ENCODE measurements around the gene ANKRD13C. TPM values are rescaled to one million over a fixed set of nuclear protein-coding genes. Genes with fewer than 3 reads are reported as not detected.

Gene ANKRD13C
- total and polyA plus RNA-seq, 2 of the 4 experiments (the other 2 are of a cell fraction): 8.3 to 10.9 TPM

DNA sequence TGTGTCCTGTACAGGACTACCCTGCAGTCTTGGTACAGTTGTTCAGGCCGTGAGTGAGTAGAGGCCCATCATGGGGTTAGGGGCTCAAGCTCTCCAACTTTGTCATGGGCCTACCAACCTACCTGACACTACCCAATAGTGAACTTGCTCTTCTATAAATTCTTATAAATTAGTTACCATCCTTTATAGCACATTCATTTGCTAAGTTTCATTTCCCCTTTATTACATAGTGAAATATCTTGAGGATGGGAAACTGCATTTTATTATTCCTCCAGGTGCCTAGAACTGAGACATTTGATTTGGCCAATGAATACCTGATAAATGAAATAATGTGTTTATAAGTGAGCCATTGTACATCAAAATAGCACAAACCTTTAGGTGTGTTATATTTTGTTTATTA is 47.5 kb upstream of the ANKRD13C start:
- H2BK120ac ChIP-seq (ENCODE audit: low read depth, low read length): no peak overlapping the region
- WGBS, 2 experiments (ENCODE audit: extremely low coverage in 2 of 2, insufficient read length in 1 of 2): no CpG with 5 or more reads among the region's 1 CpG

More for the DNA sequence above, 47.5 kb upstream of the ANKRD13C start:
- POLR2A ChIA-PET (ENCODE audit: unreplicated experiment): no interaction called here
- Histone ChIP-seq H4K5ac (ENCODE audit: low read depth, low read length) (no peak overlapping the region), H3K27ac (ENCODE audit: insufficient read depth, low read length) (no peak overlapping the region), H4K8ac (ENCODE audit: low read depth in 2 of 2, low read length in 2 of 2) (no peak overlapping the region), H3K56ac (ENCODE audit: extremely low read depth, insufficient read depth, low read length) (no peak overlapping the region), H3K9me1 (ENCODE audit: insufficient read depth, low read length) (no peaks in the 10 kb centered on the region), H4K91ac (ENCODE audit: insufficient read depth, low read depth, low read length) (no peak overlapping the region), H3K9me3 (ENCODE audit: control insufficient read depth, insufficient read depth, low read length) (no peaks in the 10 kb centered on the region), H2BK15ac (ENCODE audit: low read depth, low read length) (no peak overlapping the region), H2BK5ac (ENCODE audit: low read depth, low read length, poor library complexity, severe bottlenecking) (no peak overlapping the region), H3K79me1 (ENCODE audit: low read depth in 1 of 2, low read length in 2 of 2) (no peaks in the 10 kb centered on the region), H3K4ac (ENCODE audit: low read depth, low read length) (no peak overlapping the region), H4K20me1 (ENCODE audit: insufficient read depth, low read length) (no peaks in the 10 kb centered on the region), H3K23ac (ENCODE audit: low read depth, low read length) (no peak overlapping the region), H3K4me2 (ENCODE audit: low read depth, low read length) (no peak overlapping the region), H3K18ac (ENCODE audit: low read depth, low read length) (no peak overlapping the region), H3K27me3 (ENCODE audit: control insufficient read depth, insufficient read depth, low read length) (0 out of 2 replicates have a peak, but pooled peaks cover 2% of the 10 kb centered on the region), H2BK20ac (ENCODE audit: low read depth, low read length) (no peak overlapping the region), H2AK9ac (replicated peaks; ENCODE audit: low read depth, low read length, poor library complexity) (no peak overlapping the region), H2AK5ac (ENCODE audit: low read depth, low read length) (no peak overlapping the region), H3K4me3 (ENCODE audit: insufficient read depth, low read depth, low read length) (no peak overlapping the region), H3K9ac (ENCODE audit: low read depth, low read length) (no peak overlapping the region), H3K36me3 (ENCODE audit: control insufficient read depth, insufficient read depth, low read length) (no peaks in the 10 kb centered on the region), H2AFZ (replicated peaks; ENCODE audit: low read length, poor library complexity) (no peak overlapping the region), H3K4me1 (ENCODE audit: control insufficient read depth, insufficient read depth, low read length) (no peaks in the 10 kb centered on the region), H3K14ac (replicated peaks; ENCODE audit: low read depth, low read length) (no peak overlapping the region)
- CTCF ChIA-PET: interaction anchor here (0.5 to 0.9 kb wide), 2 partner anchors 11 to 166 kb away, joined by 4 read pairs; no protein-coding TSS in a partner anchor
- no peak for DNase-seq
- no peak for ATAC-seq (ENCODE audit: low read depth)
- no TSS peak for BruUV-seq (replicated peaks)
- no peak for TF ChIP-seq POLR2A (IDR thresholded peaks at IDR 0.05; ENCODE audit: low read depth, low read length)
- TF ChIP-seq MXI1 (IDR thresholded peaks at IDR 0.05; ENCODE audit: borderline replicate concordance, low read depth, low read length): no peak
- TF ChIP-seq MAZ (IDR thresholded peaks at IDR 0.05; ENCODE audit: borderline replicate concordance, low read depth, low read length): no peak
- TF ChIP-seq MAFK (IDR thresholded peaks at IDR 0.05; ENCODE audit: low read depth, low read length): no peak
- TF ChIP-seq FOS (IDR thresholded peaks at IDR 0.05; ENCODE audit: low read depth, low read length): no peak
- TF ChIP-seq RFX5 (IDR thresholded peaks at IDR 0.05; ENCODE audit: low read depth, low read length): no peak
- TF ChIP-seq, protein P1, sequence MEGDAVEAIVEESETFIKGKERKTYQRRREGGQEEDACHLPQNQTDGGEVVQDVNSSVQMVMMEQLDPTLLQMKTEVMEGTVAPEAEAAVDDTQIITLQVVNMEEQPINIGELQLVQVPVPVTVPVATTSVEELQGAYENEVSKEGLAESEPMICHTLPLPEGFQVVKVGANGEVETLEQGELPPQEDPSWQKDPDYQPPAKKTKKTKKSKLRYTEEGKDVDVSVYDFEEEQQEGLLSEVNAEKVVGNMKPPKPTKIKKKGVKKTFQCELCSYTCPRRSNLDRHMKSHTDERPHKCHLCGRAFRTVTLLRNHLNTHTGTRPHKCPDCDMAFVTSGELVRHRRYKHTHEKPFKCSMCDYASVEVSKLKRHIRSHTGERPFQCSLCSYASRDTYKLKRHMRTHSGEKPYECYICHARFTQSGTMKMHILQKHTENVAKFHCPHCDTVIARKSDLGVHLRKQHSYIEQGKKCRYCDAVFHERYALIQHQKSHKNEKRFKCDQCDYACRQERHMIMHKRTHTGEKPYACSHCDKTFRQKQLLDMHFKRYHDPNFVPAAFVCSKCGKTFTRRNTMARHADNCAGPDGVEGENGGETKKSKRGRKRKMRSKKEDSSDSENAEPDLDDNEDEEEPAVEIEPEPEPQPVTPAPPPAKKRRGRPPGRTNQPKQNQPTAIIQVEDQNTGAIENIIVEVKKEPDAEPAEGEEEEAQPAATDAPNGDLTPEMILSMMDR (conservative IDR thresholded peaks at IDR 0.05; ENCODE audit: low read depth, low read length): no peak
- no peak for TF ChIP-seq RCOR1 (IDR thresholded peaks at IDR 0.05; ENCODE audit: insufficient replicate concordance, low read length)
- no peak for TF ChIP-seq USF2 (IDR thresholded peaks at IDR 0.05; ENCODE audit: low read depth, low read length)
- no peak for TF ChIP-seq NFE2L2 (IDR thresholded peaks at IDR 0.05; ENCODE audit: low read depth, low read length)
- no peak for TF ChIP-seq RAD21 (IDR thresholded peaks at IDR 0.05; ENCODE audit: low read length)
- no peak for TF ChIP-seq CEBPB (IDR thresholded peaks at IDR 0.05; ENCODE audit: low read depth, low read length)
- TF ChIP-seq SMC3 (IDR thresholded peaks at IDR 0.05; ENCODE audit: low read depth, low read length): no peak
- TF ChIP-seq BHLHE40 (IDR thresholded peaks at IDR 0.05; ENCODE audit: low read depth, low read length): no peak
- TF ChIP-seq CHD1 (IDR thresholded peaks at IDR 0.05; ENCODE audit: low read depth, low read length): no peak
- in situ Hi-C loops (cut with MboI; ENCODE audit: low sequenced_read_pairs): no loop called here
- dilution Hi-C loops (cut with HindIII; ENCODE audit: low sequenced_read_pairs, unreplicated experiment): no loop called here
- intact Hi-C loops (cut with micrococcal nuclease): no loop called here
